GM23248 (cell line): ENCODE results near the gene PHLPP2. TPM values are rescaled to one million over a fixed set of nuclear protein-coding genes. Genes with fewer than 3 reads are reported as not detected.
A peak's percentile ranks its signal among the peaks of the same experiment; 100 is the strongest.

ENCODE experiments used
- DNase-seq: peaks from one replicate; pipeline ENCODE4 v3.0.0-alpha.2; 2015
- H2AFZ ChIP-seq: fragments of 200-600 bp; sonication (generic); 2 replicates; pipeline ENCODE4 v1.6.1; 2016; ENCODE audit warnings: antibody characterized with exemption
- H3F3A ChIP-seq: fragments of 200-600 bp; sonication (generic); 2 replicates; pipeline ENCODE4 v1.6.1; 2016; ENCODE audit warnings: mild to moderate bottlenecking, antibody characterized with exemption, mixed run types; ENCODE audit not compliant: insufficient read depth
- H3K27ac ChIP-seq: fragments of 200-600 bp; sonication (generic); 2 replicates; pipeline ENCODE4 v1.5.1; 2016; ENCODE audit warnings: mild to moderate bottlenecking
- H3K27me3 ChIP-seq: fragments of 200-600 bp; sonication (generic); replicated peaks from 2 replicates; pipeline ENCODE4 v1.6.1; 2016; ENCODE audit warnings: mild to moderate bottlenecking; ENCODE audit not compliant: insufficient read depth
- H3K36me3 ChIP-seq: fragments of 200-600 bp; sonication (generic); 2 replicates; pipeline ENCODE4 v1.6.1; 2016; ENCODE audit warnings: low read depth, mild to moderate bottlenecking
- H3K4me1 ChIP-seq: fragments of 200-600 bp; sonication (generic); 2 replicates; pipeline ENCODE4 v1.6.1; 2016; ENCODE audit warnings: mild to moderate bottlenecking; ENCODE audit not compliant: insufficient read depth
- H3K4me2 ChIP-seq: fragments of 200-600 bp; sonication (generic); one replicate; pipeline ENCODE4 v1.6.1; 2016; ENCODE audit warnings: mild to moderate bottlenecking; ENCODE audit not compliant: unreplicated experiment
- H3K4me3 ChIP-seq: fragments of 200-600 bp; sonication (generic); 2 replicates; pipeline ENCODE4 v1.5.1; 2016; ENCODE audit warnings: mild to moderate bottlenecking
- H3K79me2 ChIP-seq: fragments of 200-600 bp; sonication (generic); 2 replicates; pipeline ENCODE4 v1.6.1; 2016; ENCODE audit warnings: mild to moderate bottlenecking; ENCODE audit not compliant: insufficient read depth
- H3K9ac ChIP-seq: fragments of 200-600 bp; sonication (generic); 2 replicates; pipeline ENCODE4 v1.6.1; 2016; ENCODE audit warnings: mild to moderate bottlenecking
- H3K9me2 ChIP-seq: fragments of 200-600 bp; sonication (generic); 2 replicates; pipeline ENCODE4 v1.6.1; 2016; ENCODE audit warnings: mixed run types, mild to moderate bottlenecking, moderate library complexity; ENCODE audit not compliant: insufficient read depth
- H3K9me3 ChIP-seq: fragments of 200-600 bp; sonication (generic); one replicate; pipeline ENCODE4 v1.6.1; 2017; ENCODE audit warnings: low read depth
- H4K20me1 ChIP-seq: fragments of 200-600 bp; sonication (generic); 2 replicates; pipeline ENCODE4 v1.6.0; 2016; ENCODE audit not compliant: insufficient read depth
- EZH2 ChIP-seq: fragments of 200-600 bp; sonication (generic); IDR thresholded peaks from 2 replicates; pipeline ENCODE4 v1.6.1; 2018; ENCODE audit warnings: antibody characterized with exemption, mild to moderate bottlenecking; ENCODE audit not compliant: insufficient read depth, poor library complexity, severe bottlenecking
- EZH2phosphoT487 ChIP-seq: fragments of 200-600 bp; sonication (generic); IDR thresholded peaks from 2 replicates; pipeline ENCODE4 v1.6.1; 2018; ENCODE audit warnings: antibody characterized with exemption, moderate library complexity, mild to moderate bottlenecking, low read depth; ENCODE audit not compliant: insufficient read depth
- WGBS, 2 experiments: methylation state at CpG; one replicate each; pipeline ENCODE4 v1.1.6; 2015 to 2017; ENCODE audit warnings: low lambda C conversion rate in 2 of 2, low coverage in 1 of 2; ENCODE audit errors: missing lambda C conversion rate in 2 of 2; 5-methylcytosine and 5-hydroxymethylcytosine counted together
- in situ Hi-C: fragments of 300-500 bp; cut with MboI; formaldehyde crosslinking; loops from 2 replicates; pipeline ENCODE4 v1.15.0; 2020
- polyA plus RNA-seq: library from polyadenylated mRNA; unstranded; fragments of >200 nt; fragmentation: Nextera tagmentation; extraction: Ambion mirVana; gene quantifications from 2 replicates; pipeline ENCODE4 v1.2.1, GENCODE V29; 2016
- total RNA-seq: library from RNA; depleted of rRNA; stranded (reverse); fragments of >200 nt; shearing (Covaris generic); gene quantifications from 2 replicates; pipeline ENCODE4 v1.2.3, GENCODE V29; 2014

The PHLPP2 gene
- total and polyA plus RNA-seq, 2 experiments from 2014 or later = 2.6 to 7.1 TPM

- 78 to 79% methylated on average over 8 of the region's 8 CpGs for WGBS, 2 experiments
- Histone ChIP-seq H3K79me2 (no peaks in the 10 kb centered on the region), H3F3A (peaks cover 48% of the 10 kb centered on the region), H3K27ac (no peak overlapping the region), H3K4me3 (no peak overlapping the region), H3K27me3 (no peaks in the 10 kb centered on the region), H3K9me3 (no peaks in the 10 kb centered on the region), H3K4me2 (no peak overlapping the region), H2AFZ (no peak overlapping the region), H3K36me3 (peaks cover 21% of the 10 kb centered on the region), H3K9ac (no peak overlapping the region), H3K4me1 (no peaks in the 10 kb centered on the region), H4K20me1 (no peaks in the 10 kb centered on the region), H3K9me2 (no peaks in the 10 kb centered on the region)
- peak; percentile 9 for DNase-seq
- in situ Hi-C loops = no loop called here
- TF ChIP-seq EZH2phosphoT487 (no peak), EZH2 (no peak)
Observed at GRCh38 chr16:71727551-71728324, 3.2 kb upstream of the PHLPP2 start.

GRCh38 chr16:71726476-71727315 lies 2.2 kb upstream of the PHLPP2 start:
- Histone ChIP-seq H3K4me3 (no peak overlapping the region), H3K4me2 (no peak overlapping the region), H2AFZ (no peak overlapping the region), H3K4me1 (no peaks in the 10 kb centered on the region), H3K9ac (no peak overlapping the region), H3K9me2 (no peaks in the 10 kb centered on the region), H3K27ac (no peak overlapping the region), H4K20me1 (no peaks in the 10 kb centered on the region), H3K36me3 (peaks cover 14% of the 10 kb centered on the region), H3K79me2 (peaks cover 8% of the 10 kb centered on the region), H3K27me3 (no peaks in the 10 kb centered on the region), H3K9me3 (no peaks in the 10 kb centered on the region), H3F3A (peaks cover 53% of the 10 kb centered on the region)
- in situ Hi-C loops = no loop called here
- DNase-seq = no peak
- no peak for TF ChIP-seq EZH2phosphoT487
- whole genome bisulfite sequencing, 2 experiments = 59 to 60% methylated on average over 4 of the region's 4 CpGs

- DNase-seq = peak; percentile 89
- peak overlapping the region; percentile 90 for H3K4me3 ChIP-seq
- in situ Hi-C loops = no loop called here
- H3K27me3 ChIP-seq = no peaks in the 10 kb centered on the region
- WGBS, 2 experiments = 0 to 2% methylated on average over 49 to 58 of the region's 104 CpGs
- no peaks in the 10 kb centered on the region for H3K9me2 ChIP-seq
- H3K4me2 ChIP-seq = peak overlapping the region; percentile 85
- H2AFZ ChIP-seq = peak overlapping the region; percentile 82
- H3K36me3 ChIP-seq = 0 out of 2 replicates have a peak, but pooled peaks cover 7% of the 10 kb centered on the region
- H3K9ac ChIP-seq = peak overlapping the region; percentile 92
- no peaks in the 10 kb centered on the region for H3K9me3 ChIP-seq
- TF ChIP-seq EZH2 = no peak
- TF ChIP-seq EZH2phosphoT487 = no peak
- H4K20me1 ChIP-seq = no peaks in the 10 kb centered on the region
- peaks cover 38% of the 10 kb centered on the region for H3K79me2 ChIP-seq
- H3K4me1 ChIP-seq = no peaks in the 10 kb centered on the region
- peaks cover 48% of the 10 kb centered on the region for H3F3A ChIP-seq
- peak overlapping the region; percentile 73 for H3K27ac ChIP-seq
Observed at GRCh38 chr16:71723537-71724319, 773 bp downstream of the PHLPP2 start.

- in situ Hi-C loops = no loop called here
- Histone ChIP-seq H3K27me3 (no peaks in the 10 kb centered on the region), H3K36me3 (0 out of 2 replicates have a peak, but pooled peaks cover 7% of the 10 kb centered on the region), H3F3A (peaks cover 41% of the 10 kb centered on the region), H2AFZ (peak overlapping the region; percentile 82), H3K4me3 (peak overlapping the region; percentile 90), H3K4me1 (no peaks in the 10 kb centered on the region), H3K9me2 (no peaks in the 10 kb centered on the region), H4K20me1 (no peaks in the 10 kb centered on the region), H3K79me2 (peaks cover 46% of the 10 kb centered on the region), H3K9ac (peak overlapping the region; percentile 92), H3K4me2 (peak overlapping the region; percentile 85), H3K27ac (peak overlapping the region; percentile 73), H3K9me3 (no peaks in the 10 kb centered on the region)
- TF ChIP-seq EZH2 (no peak), EZH2phosphoT487 (no peak)
- 1 to 2% methylated on average over 46 to 53 of the region's 59 CpGs for WGBS, 2 experiments
- DNase-seq = peak; percentile 87
Observed at GRCh38 chr16:71722801-71723536, 1.5 kb downstream of the PHLPP2 start.
